Loucy (cell line): ENCODE data around the gene MAP3K7CL.

Experiments
- H2AFZ ChIP-seq: fragments of 200-600 bp; sonication (generic); 2 replicates; pipeline ENCODE4 v1.6.0; 2016; ENCODE audit warnings: antibody characterized with exemption, mild to moderate bottlenecking, low read length, moderate library complexity
- H3F3A ChIP-seq: fragments of 200-600 bp; 2 replicates; pipeline ENCODE4 v1.6.0; 2016; ENCODE audit warnings: antibody characterized with exemption, low read depth, mild to moderate bottlenecking
- H3K27me3 ChIP-seq: fragments of 200-600 bp; sonication (generic); 2 replicates; pipeline ENCODE4 v1.6.1; 2014; ENCODE audit warnings: low read length, mild to moderate bottlenecking; ENCODE audit not compliant: insufficient read depth, poor library complexity, severe bottlenecking
- H3K36me3 ChIP-seq: fragments of 200-600 bp; sonication (generic); 2 replicates; pipeline ENCODE4 v1.6.1; 2016; ENCODE audit warnings: low read length; ENCODE audit not compliant: insufficient read depth
- H3K4me1 ChIP-seq: fragments of 200-600 bp; sonication (generic); 2 replicates; pipeline ENCODE4 v1.5.1; 2014; ENCODE audit warnings: low read length, mild to moderate bottlenecking; ENCODE audit not compliant: insufficient read depth, poor library complexity, severe bottlenecking
- H3K4me2 ChIP-seq: fragments of 200-600 bp; sonication (generic); 2 replicates; pipeline ENCODE4 v1.6.0; 2014; ENCODE audit warnings: antibody characterized with exemption, low read length, low read depth, mild to moderate bottlenecking; ENCODE audit not compliant: poor library complexity, severe bottlenecking
- H3K4me3 ChIP-seq: fragments of 200-600 bp; sonication (generic); 2 replicates; pipeline ENCODE4 v1.5.1; 2014; ENCODE audit warnings: low read length, mild to moderate bottlenecking, mixed read lengths; ENCODE audit not compliant: poor library complexity, severe bottlenecking
- H3K79me2 ChIP-seq: fragments of 200-600 bp; sonication (generic); 2 replicates; pipeline ENCODE4 v1.6.1; 2014; ENCODE audit warnings: low read length; ENCODE audit not compliant: insufficient read depth
- H3K9ac ChIP-seq: fragments of 200-600 bp; sonication (generic); 2 replicates; pipeline ENCODE4 v1.6.0; 2014; ENCODE audit warnings: mild to moderate bottlenecking, low read depth, low read length, moderate library complexity; ENCODE audit not compliant: poor library complexity, severe bottlenecking
- H3K9me2 ChIP-seq: fragments of 200-600 bp; sonication (generic); replicated peaks from 2 replicates; pipeline ENCODE4 v1.6.1; 2016; ENCODE audit warnings: low read depth, low read length, mixed read lengths
- H3K9me3 ChIP-seq: fragments of 200-600 bp; sonication (generic); 2 replicates; pipeline ENCODE4 v1.6.1; 2014; ENCODE audit warnings: mild to moderate bottlenecking, antibody characterized with exemption, low read length, low read depth; ENCODE audit not compliant: insufficient read depth
- H4K20me1 ChIP-seq: fragments of 200-600 bp; sonication (generic); 2 replicates; pipeline ENCODE4 v1.6.0; 2014; ENCODE audit warnings: antibody characterized with exemption, low read length, mild to moderate bottlenecking; ENCODE audit not compliant: insufficient read depth, poor library complexity, severe bottlenecking
- EZH2phosphoT487 ChIP-seq: fragments of 200-600 bp; IDR thresholded peaks from 2 replicates; pipeline ENCODE4 v1.6.1; 2018; ENCODE audit warnings: antibody characterized with exemption, mild to moderate bottlenecking, moderate library complexity, borderline replicate concordance
- TF ChIP-seq, protein P1 (sequence below): fragments of 200-600 bp; sonication (generic); conservative IDR thresholded peaks from 2 replicates; pipeline ENCODE4 v1.5.1; 2014; ENCODE audit warnings: mild to moderate bottlenecking, antibody characterized with exemption, low read length

Gene MAP3K7CL

DNA sequence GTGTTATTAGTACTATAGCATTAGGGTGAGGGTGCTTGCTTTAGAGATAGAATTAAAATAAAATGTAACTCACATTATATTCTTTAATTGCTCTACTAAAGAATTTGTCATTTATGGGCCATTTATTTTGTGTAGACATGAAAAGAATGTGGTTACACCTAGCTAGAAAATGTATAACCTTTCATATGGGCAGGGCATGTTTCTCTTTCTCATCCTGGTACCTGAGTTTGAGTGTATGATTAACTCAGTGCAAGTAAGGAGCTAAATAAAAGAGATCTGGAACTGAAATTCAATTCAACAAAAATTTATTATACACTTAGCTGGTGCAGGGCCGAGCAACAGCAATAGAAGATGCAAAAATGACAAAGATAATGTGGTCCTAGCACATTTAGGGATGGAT, 47.4 kb downstream of the MAP3K7CL start:
- no peaks in the 10 kb centered on the region for H3K4me1 ChIP-seq
- H3K4me2 ChIP-seq: no peak overlapping the region
- H4K20me1 ChIP-seq: no peaks in the 10 kb centered on the region
- no peaks in the 10 kb centered on the region for H3K9me3 ChIP-seq
- no peak overlapping the region for H2AFZ ChIP-seq
- H3K36me3 ChIP-seq: no peaks in the 10 kb centered on the region
- no peaks in the 10 kb centered on the region for H3F3A ChIP-seq
- no peak overlapping the region for H3K9ac ChIP-seq
- TF ChIP-seq EZH2phosphoT487: no peak
- TF ChIP-seq, protein P1, sequence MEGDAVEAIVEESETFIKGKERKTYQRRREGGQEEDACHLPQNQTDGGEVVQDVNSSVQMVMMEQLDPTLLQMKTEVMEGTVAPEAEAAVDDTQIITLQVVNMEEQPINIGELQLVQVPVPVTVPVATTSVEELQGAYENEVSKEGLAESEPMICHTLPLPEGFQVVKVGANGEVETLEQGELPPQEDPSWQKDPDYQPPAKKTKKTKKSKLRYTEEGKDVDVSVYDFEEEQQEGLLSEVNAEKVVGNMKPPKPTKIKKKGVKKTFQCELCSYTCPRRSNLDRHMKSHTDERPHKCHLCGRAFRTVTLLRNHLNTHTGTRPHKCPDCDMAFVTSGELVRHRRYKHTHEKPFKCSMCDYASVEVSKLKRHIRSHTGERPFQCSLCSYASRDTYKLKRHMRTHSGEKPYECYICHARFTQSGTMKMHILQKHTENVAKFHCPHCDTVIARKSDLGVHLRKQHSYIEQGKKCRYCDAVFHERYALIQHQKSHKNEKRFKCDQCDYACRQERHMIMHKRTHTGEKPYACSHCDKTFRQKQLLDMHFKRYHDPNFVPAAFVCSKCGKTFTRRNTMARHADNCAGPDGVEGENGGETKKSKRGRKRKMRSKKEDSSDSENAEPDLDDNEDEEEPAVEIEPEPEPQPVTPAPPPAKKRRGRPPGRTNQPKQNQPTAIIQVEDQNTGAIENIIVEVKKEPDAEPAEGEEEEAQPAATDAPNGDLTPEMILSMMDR: no peak
- H3K27me3 ChIP-seq: no peaks in the 10 kb centered on the region
- H3K79me2 ChIP-seq: no peaks in the 10 kb centered on the region
- no peak overlapping the region for H3K4me3 ChIP-seq
- no peaks in the 10 kb centered on the region for H3K9me2 ChIP-seq

DNA sequence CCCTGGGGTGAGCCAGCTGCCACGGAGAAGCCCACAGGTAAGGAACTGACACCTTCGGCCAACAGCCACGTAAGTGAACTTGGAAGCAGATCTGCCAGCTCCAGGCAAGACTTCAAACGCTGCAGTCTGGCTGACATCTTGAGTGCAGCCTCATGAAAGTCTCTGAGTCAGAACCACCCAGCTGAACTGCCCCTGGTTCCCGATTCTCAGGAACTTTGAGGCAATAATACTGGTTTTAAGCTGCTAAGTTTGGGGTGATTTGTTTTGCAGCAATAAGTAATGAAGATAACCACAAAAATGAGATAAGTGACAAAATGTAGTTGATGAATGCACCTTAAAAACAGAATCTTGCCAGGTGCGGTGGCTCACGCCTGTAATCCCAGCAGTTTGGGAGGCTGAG, 48.5 kb downstream of the MAP3K7CL start:
- Histone ChIP-seq H3K4me2 (no peak overlapping the region), H3K27me3 (no peaks in the 10 kb centered on the region), H2AFZ (no peak overlapping the region), H3F3A (no peaks in the 10 kb centered on the region), H3K9me2 (no peaks in the 10 kb centered on the region), H3K36me3 (no peaks in the 10 kb centered on the region), H4K20me1 (no peaks in the 10 kb centered on the region), H3K4me3 (no peak overlapping the region), H3K79me2 (no peaks in the 10 kb centered on the region), H3K9ac (no peak overlapping the region), H3K9me3 (no peaks in the 10 kb centered on the region), H3K4me1 (no peaks in the 10 kb centered on the region)
- TF ChIP-seq, protein P1: no peak
- no peak for TF ChIP-seq EZH2phosphoT487

DNA sequence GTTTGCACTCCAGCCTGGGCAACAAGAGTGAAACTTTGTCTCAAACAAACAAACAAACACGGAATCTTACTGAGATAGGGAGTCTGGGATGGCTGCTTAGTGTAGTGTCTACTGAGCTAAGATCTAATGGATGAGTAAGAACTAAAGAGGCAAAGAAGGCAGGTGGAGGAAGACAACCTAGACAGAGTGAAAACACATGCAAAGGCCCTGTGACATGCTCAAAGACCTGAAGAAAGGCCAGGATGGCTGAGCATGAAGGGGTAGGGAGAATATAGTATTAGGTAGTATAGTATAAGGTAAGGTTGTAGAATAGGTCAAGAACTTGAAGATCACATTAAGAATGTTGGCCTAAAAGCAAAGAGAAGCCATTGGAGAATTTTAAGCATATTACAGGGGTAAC, 49.1 kb downstream of the MAP3K7CL start:
- Histone ChIP-seq H3K4me1 (no peaks in the 10 kb centered on the region), H3K9me3 (no peaks in the 10 kb centered on the region), H4K20me1 (no peaks in the 10 kb centered on the region), H3F3A (no peaks in the 10 kb centered on the region), H3K4me3 (no peak overlapping the region), H3K27me3 (no peaks in the 10 kb centered on the region), H3K9ac (no peak overlapping the region), H3K79me2 (no peaks in the 10 kb centered on the region), H3K9me2 (no peaks in the 10 kb centered on the region), H3K36me3 (no peaks in the 10 kb centered on the region), H2AFZ (no peak overlapping the region), H3K4me2 (no peak overlapping the region)
- TF ChIP-seq EZH2phosphoT487: no peak
- TF ChIP-seq, protein P1: no peak
